ENCODE results near the gene MACROD2.

GRCh38 chr20:15288106-15288505, 1292.8 kb downstream of the MACROD2 start:
- no peak for TF ChIP-seq CTCF (conservative IDR thresholded peaks at IDR 0.05; ENCODE audit: low read depth in 2 of 2)
- TF ChIP-seq POLR2AphosphoS5 (IDR thresholded peaks at IDR 0.05; ENCODE audit: low read depth), result no peak
- TF ChIP-seq REST (IDR thresholded peaks at IDR 0.05; ENCODE audit: unreplicated experiment), result no peak
- no peak for TF ChIP-seq EZH2phosphoT487 (IDR thresholded peaks at IDR 0.05; ENCODE audit: unreplicated experiment)
- TF ChIP-seq EZH2 (IDR thresholded peaks at IDR 0.05; ENCODE audit: low read depth, unreplicated experiment), result no peak
- TF ChIP-seq ETS1 (IDR thresholded peaks at IDR 0.05), result no peak
- TF ChIP-seq CREB1 (CRISPR knock-in tag; IDR thresholded peaks at IDR 0.05; ENCODE audit: low read depth), result no peak
- no peak for TF ChIP-seq ZNF331 (CRISPR knock-in tag; IDR thresholded peaks at IDR 0.05; ENCODE audit: low read depth)
- no peak for TF ChIP-seq JUNB (IDR thresholded peaks at IDR 0.05; ENCODE audit: unreplicated experiment)
- TF ChIP-seq NANOG (IDR thresholded peaks at IDR 0.05; ENCODE audit: borderline replicate concordance), result no peak
- no peak for TF ChIP-seq ZNF114 (CRISPR knock-in tag; IDR thresholded peaks at IDR 0.05)
- no peak for TF ChIP-seq ZNF462 (CRISPR knock-in tag; IDR thresholded peaks at IDR 0.05)

Data from GM23338 (cell line).